ENCODE measurements around the gene LPCAT1. TPM values are rescaled to one million over a fixed set of nuclear protein-coding genes. Genes with fewer than 3 reads are reported as not detected.

Gene LPCAT1
- total and polyA plus RNA-seq, 10 of the 15 experiments (the other 5 are each of a cell fraction or from before 2014, with no cell fraction given) = 2.3 to 109 (median 72.7) TPM

- ChIA-PET CTCF (interaction anchor here (1.6 to 3.5 kb wide), 3 partner anchors 12 to 142 kb away, joined by 7 to 37 read pairs (median 27); no protein-coding TSS in a partner anchor), POLR2A (interaction anchor here (1.8 to 3.7 kb wide), 4 partner anchors 9 to 21 kb away, joined by 5 to 29 read pairs (median 10); partner anchors contain the start of gene LPCAT1), RAD21 (ENCODE audit: unreplicated experiment) (interaction anchor here (1.0 to 3.2 kb wide), 4 partner anchors 10 to 21 kb away, joined by 5 to 36 read pairs (median 6); no protein-coding TSS in a partner anchor), SMC1A (ENCODE audit: uncharacterized antibody, unreplicated experiment) (interaction anchor here (1.1 to 4.0 kb wide), 3 partner anchors 9 to 22 kb away, joined by 4 to 60 read pairs (median 20); no protein-coding TSS in a partner anchor)
- no TSS peak for BruUV-seq (replicated peaks)
- no peak overlapping the region for H3K9ac ChIP-seq (ENCODE audit: control insufficient read depth, insufficient read depth, low read length)
- H3K36me3 ChIP-seq (ENCODE audit: control insufficient read depth in 2 of 2, insufficient read depth in 2 of 2, low read length in 1 of 2) = peaks cover 6 to 28% of the 10 kb centered on the region in 2 experiments
- no peaks in the 10 kb centered on the region for H3K27me3 ChIP-seq (replicated peaks in 1 of 2; ENCODE audit: control insufficient read depth in 2 of 2, insufficient read depth in 2 of 2, low read length in 1 of 2)
- H3K79me2 ChIP-seq (ENCODE audit: control insufficient read depth, insufficient read depth, low read length) = peaks cover 67% of the 10 kb centered on the region
- peaks cover 99% of the 10 kb centered on the region for H3K4me1 ChIP-seq (ENCODE audit: control insufficient read depth, insufficient read depth, low read length)
- H3K27ac ChIP-seq (ENCODE audit: control insufficient read depth, insufficient read depth) = no peak overlapping the region
- DNase-seq (ENCODE audit: low read depth, low spot score) (no peak), ATAC-seq (no peak), FAIRE-seq (no peak)
- WGBS (ENCODE audit: insufficient coverage, insufficient replicate concordance, low lambda C conversion rate, missing lambda C conversion rate) = 95% methylated on average over 28 of the region's 28 CpGs
- in situ Hi-C loops (cut with MboI) = no loop called here
- no peak overlapping the region for H2AFZ ChIP-seq (ENCODE audit: control insufficient read depth, low read depth, low read length)
- H3K4me2 ChIP-seq (ENCODE audit: control insufficient read depth, insufficient read depth) = no peak overlapping the region
- H4K20me1 ChIP-seq (ENCODE audit: control insufficient read depth, insufficient read depth) = no peaks in the 10 kb centered on the region
- intact Hi-C loops (cut with micrococcal nuclease; ENCODE audit: unreplicated experiment) = loop anchor here (2.0 kb wide), 1 partner anchor 21 kb away; the partner anchor contains the start of gene LPCAT1
- no peaks in the 10 kb centered on the region for H3K9me3 ChIP-seq (replicated peaks; ENCODE audit: control insufficient read depth, insufficient read depth, low read length)
- no peak overlapping the region for H3K4me3 ChIP-seq
- TF ChIP-seq E2F4 (IDR thresholded peaks at IDR 0.05; ENCODE audit: low read depth, low read length) = no peak
- TF ChIP-seq TCF3 (IDR thresholded peaks at IDR 0.05; ENCODE audit: borderline replicate concordance, insufficient read depth, low read depth, low read length) = peak; percentile 92
- no peak for TF ChIP-seq ETV6 (conservative IDR thresholded peaks at IDR 0.05 in 1 of 2, IDR thresholded peaks at IDR 0.05 in 1 of 2; ENCODE audit: borderline replicate concordance in 1 of 2, low read depth in 1 of 2)
- TF ChIP-seq CHD4 (IDR thresholded peaks at IDR 0.05) = no peak
- TF ChIP-seq ZNF622 (IDR thresholded peaks at IDR 0.05) = no peak
- TF ChIP-seq STAT1 (conservative IDR thresholded peaks at IDR 0.05) = no peak
- no peak for TF ChIP-seq E2F8 (IDR thresholded peaks at IDR 0.05; ENCODE audit: low read depth, partially characterized antibody)
- peak; percentile 13 for TF ChIP-seq SIX5 (IDR thresholded peaks at IDR 0.05; ENCODE audit: low read depth, low read length, severe bottlenecking)
- no peak for TF ChIP-seq TCF12 (IDR thresholded peaks at IDR 0.05; ENCODE audit: low read depth, low read length)
- TF ChIP-seq HDAC2 (IDR thresholded peaks at IDR 0.05) = no peak
- TF ChIP-seq RELB (IDR thresholded peaks at IDR 0.05; ENCODE audit: low read depth) = no peak
- TF ChIP-seq SUPT20H (IDR thresholded peaks at IDR 0.05; ENCODE audit: borderline replicate concordance, control insufficient read depth, low read depth, low read length) = no peak
- TF ChIP-seq E4F1 (IDR thresholded peaks at IDR 0.05; ENCODE audit: borderline replicate concordance, partially characterized antibody) = no peak
- no peak for TF ChIP-seq ASH2L (IDR thresholded peaks at IDR 0.05; ENCODE audit: borderline replicate concordance, low read depth)
- no peak for TF ChIP-seq POLR2AphosphoS5 (IDR thresholded peaks at IDR 0.05; ENCODE audit: low read length)
Measured at GRCh38 chr5:1501372-1502045, 22.3 kb downstream of the LPCAT1 start.
